HG03565 (cell line): ENCODE data around the gene FOXJ3.

ENCODE experiments used
- ATAC-seq: cut with Tn5 transposase; IDR thresholded peaks from one replicate; pipeline ENCODE4 v1.9.1; 2021; ENCODE audit warnings: mild to moderate bottlenecking, moderate library complexity; ENCODE audit not compliant: unreplicated experiment

FOXJ3 gene

DNA sequence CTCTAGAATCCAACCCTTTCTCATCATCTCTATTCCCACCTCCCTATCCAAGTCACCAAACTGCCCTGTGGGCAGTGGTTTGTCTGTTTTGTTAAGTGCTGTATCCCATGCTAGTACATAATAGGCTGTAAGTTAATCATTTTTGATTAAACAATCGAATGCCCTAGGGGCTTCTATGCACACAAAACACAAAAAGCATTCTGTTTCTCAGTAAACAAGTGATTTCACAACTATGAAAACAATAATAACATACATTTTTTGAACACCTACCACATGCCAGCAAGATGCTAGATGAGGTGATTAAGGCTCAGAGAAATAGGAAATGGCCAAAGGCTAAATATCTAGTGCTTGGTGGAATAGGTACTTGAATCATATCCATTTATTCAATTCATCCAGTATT lies 186.9 kb downstream of the FOXJ3 start:
- ATAC-seq = no peak

DNA sequence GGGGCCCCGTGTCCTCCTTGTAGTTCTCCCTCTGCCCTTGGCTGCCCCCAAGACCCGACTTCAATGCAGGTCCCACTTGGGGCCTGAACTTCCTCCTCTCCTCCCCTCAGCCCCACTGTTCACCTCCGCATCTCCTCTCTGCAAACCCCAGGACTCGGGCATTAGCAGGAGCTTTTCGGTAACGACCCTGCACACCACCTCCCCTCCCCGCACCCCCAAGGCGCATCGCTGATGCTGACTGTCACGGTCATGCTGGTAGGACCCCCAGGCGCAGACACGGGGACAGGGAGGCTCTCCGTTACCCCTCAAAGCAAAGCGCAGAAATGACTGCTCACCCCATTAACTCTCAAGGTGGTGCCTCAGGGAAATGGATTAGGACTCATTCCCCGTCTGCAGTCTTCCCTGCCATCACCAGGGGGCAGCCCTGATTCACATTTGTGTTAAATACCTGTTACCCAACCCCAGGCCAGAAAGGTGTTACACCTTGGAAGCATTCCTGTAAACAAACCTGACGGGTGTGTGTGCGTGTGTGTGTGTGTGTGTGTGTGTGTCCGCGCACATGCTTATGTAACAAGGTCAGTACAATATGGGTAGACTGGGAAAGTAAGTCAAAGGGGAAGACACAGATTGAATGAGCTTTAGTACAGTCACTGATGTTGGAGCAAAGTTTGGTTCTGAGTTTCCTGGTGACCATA lies 188.3 kb downstream of the FOXJ3 start:
- no peak for ATAC-seq

- no peak for ATAC-seq
These were observed 189.0 kb downstream of the FOXJ3 start for GRCh38 chr1:42145764-42146625.

- ATAC-seq = no peak
These were observed 189.7 kb downstream of the FOXJ3 start for GRCh38 chr1:42145389-42145716.

DNA sequence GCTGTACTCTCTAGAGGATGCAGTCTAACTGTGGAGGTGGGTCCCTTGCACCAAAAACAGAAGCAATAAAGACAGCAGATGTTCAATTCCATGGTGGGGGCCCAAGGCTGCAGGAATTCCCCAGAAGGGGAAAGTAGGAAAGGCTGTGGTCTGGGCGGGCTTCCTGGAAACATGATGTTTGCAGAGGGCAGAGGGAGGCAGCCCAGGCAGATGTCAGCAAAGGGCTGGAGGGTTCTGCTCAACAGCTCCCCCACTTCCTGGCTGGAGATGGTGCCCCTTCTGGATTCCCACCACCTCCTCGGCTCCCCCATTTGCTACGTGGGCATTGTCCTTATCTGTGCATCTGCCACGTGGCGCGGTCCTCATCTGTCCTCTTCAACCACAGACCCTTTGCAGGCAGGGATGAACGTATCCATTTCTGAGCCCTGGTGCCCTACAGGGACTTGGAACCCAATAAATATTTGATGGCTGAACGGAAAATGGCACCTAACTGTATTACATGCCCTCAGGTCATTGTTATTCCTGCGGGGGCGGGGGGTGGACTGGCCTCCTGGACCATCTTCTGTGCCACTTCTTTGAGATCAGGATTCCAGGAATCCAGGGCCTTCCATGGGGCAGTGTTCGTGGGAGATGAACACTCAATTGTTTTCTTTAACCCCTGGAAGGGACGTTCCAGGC lies 190.2 kb downstream of the FOXJ3 start:
- no peak for ATAC-seq

DNA sequence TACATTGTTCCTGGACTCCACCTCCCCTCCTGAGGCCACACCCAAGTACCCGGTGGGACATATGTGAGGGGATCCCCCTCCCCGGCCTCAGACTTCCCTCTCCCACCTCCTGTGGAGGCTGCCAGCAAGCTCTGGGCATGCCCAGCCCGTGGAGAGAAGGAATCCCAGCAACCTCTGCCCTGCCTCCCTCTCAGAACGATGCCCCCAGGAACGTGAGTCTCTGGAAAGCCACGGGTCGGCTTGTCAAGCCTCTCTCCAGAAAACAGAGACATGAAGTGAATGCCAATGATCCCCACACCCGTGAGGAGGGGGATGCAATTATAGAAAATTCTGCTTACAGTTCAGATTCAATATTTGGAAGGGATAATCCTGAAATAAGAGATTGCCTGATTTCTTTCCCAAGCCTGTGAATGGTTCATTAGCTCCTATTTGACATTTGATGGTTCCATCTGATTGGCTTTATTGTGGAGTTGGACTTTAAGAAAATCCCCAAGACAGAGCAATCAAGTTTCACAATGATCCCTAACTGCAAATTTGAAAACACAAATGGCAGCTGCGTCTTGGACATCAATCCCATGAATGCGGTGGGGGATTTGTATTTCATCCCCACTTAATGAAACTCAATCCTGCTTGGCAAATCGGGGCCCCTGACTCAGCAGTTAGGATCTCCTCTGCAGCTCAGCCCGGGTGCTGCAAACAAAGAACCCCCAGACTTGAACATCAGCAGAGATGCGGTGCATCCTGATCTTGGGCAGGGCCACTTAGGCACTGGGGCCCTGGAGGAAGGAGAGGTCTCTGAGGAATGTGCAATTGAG lies 190.9 kb downstream of the FOXJ3 start:
- ATAC-seq = no peak

DNA sequence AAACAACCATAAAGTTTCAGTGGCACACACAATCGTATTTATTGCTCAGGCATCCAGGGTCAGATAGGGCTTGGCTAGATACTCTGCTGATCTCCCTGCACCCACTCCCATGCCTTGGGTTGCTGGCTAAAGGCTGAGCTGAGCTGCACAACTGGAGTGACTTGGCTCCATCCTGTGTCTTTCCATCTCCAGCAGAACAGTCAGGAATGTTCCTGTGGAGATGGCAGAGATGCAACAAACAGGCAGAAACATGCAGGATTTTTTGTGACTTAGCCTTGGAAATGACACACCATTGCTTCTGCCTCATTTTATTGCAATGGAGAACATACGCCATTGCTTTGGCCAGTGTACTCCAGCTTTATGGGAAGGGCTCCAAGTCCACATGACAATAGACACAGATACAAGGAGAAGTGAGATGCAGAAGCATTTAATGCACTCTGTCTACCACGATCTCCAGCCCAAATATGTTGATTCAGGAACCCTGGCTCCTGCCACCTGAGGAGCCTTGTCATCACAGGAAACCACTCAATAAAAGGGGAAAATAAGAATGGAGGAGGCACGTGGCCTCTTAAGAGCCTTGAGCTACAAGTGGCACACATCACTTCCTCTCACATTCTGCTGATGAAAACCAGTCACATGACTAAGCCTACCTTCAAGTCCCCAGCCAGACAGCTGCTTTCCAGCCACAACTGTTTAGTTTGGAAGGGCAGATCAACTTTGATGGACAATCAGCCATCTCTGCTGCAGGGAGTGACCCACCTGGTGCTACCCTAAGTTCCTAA lies 191.9 kb downstream of the FOXJ3 start:
- ATAC-seq = no peak

GRCh38 chr1:42141978-42142377 lies 193.1 kb downstream of the FOXJ3 start:
- ATAC-seq = no peak

DNA sequence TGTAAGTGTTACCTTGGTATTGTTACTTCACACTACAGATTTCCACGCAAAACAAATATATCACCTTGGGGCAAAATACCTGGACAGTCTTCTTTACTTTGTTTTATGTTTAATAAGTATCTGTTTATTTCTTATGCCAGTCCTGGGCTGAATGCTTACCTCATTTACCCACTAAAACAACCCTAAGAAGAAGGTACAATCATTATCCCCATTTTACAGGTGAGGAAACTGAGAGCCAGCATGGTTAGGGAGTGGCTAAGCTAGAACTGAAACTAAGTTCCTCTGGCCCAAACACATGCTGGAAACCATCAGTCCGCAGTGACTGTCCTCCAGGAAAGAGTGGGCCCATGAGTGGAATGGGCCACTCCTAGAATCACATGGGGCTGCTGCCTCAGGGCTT lies 194.8 kb downstream of the FOXJ3 start:
- ATAC-seq = no peak

DNA sequence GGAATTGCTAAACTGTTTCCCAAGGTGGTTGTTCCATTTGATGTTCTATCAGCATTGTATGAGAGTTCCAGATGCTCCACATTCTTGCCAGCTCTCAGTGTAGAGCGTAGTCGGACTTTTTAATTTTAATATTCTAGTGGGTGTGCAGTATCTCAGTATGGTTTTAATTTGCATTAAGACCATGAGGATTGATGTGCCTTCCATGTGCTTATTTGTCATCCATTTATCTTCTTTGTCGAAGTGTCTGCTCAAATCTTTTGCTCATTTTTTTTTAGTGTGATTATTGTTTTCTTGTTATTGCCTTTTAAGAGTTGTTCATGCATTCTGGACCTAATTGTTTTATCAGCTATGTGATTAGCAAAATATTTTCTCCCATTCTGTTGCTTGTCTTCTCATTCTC lies 195.6 kb downstream of the FOXJ3 start:
- no peak for ATAC-seq

- no peak for ATAC-seq
These were observed 196.4 kb downstream of the FOXJ3 start for GRCh38 chr1:42138586-42138985.

DNA sequence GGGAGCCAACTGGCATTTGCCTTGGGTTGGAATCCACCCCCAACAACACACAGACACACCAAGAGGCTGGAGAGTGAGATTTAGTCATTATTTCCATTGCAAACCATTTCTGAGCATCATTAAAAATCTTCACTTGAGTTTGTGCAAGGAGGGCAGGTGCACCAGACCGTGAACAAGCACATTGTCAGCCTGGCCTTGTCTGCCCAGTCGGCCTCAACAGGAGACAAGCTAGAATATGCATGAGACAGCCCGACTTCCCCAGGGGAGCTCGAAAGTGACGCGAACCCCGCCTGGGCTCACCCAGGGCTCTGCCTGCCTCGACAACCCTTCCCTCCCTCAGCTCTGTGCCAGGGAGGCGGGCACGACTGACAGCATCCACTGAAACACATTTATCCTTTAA lies 197.3 kb downstream of the FOXJ3 start:
- no peak for ATAC-seq

GRCh38 chr1:42136466-42136865 lies 198.6 kb downstream of the FOXJ3 start:
- no peak for ATAC-seq

DNA sequence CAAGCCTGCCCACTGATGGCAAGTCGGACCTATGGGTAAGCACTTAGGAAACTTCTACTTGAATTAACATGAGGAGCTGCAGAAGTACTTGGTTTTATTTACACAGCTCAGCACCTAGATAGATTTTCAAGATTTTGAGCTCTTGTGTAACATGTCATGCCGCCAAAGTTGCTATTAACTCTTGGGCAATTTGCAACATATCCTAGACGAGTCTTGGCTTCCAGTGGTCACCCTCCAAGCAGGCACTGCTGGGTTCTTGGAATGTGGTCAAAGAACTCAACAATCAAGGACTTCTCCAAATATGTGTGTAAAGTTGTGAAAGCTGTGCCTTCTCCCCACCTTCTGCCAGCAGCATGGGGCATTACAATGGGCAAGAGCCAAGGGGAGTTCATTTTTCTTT lies 199.6 kb downstream of the FOXJ3 start:
- ATAC-seq = no peak

DNA sequence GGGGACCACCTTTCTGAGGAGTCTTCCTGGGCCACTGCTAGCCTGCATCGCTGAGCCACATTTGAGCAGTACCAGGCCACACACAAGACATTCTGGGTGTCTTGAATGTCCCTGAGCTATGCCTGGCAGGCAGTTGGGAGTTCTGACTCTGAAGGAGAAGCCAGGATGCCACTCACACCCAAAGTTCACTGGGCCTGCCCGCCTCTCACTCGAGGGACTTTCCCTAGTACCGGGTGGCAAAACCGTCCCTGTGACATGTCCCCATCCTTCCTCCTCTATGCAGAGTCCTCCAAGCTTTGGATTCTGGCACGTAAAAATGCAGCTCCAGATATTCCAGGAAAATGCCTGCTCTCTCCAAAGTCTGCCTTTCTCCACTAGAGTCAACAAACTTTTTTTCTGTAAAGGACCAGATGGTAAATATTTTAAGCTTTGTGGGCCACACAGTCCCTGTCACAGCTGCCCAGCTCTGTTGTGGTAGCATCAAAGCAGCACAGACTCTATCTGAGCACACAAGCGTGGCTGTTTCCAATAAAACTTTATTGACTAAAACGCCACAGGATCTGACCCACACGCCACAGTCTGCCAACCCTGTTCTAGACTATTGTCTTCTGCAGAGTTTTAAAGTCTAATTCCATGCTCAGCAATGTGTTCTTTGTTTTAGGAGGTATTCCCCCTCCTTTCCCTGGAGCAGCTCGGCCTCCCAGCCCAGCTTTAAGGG lies 201.1 kb downstream of the FOXJ3 start:
- no peak for ATAC-seq

GRCh38 chr1:42133390-42133789 lies 201.6 kb downstream of the FOXJ3 start:
- no peak for ATAC-seq

DNA sequence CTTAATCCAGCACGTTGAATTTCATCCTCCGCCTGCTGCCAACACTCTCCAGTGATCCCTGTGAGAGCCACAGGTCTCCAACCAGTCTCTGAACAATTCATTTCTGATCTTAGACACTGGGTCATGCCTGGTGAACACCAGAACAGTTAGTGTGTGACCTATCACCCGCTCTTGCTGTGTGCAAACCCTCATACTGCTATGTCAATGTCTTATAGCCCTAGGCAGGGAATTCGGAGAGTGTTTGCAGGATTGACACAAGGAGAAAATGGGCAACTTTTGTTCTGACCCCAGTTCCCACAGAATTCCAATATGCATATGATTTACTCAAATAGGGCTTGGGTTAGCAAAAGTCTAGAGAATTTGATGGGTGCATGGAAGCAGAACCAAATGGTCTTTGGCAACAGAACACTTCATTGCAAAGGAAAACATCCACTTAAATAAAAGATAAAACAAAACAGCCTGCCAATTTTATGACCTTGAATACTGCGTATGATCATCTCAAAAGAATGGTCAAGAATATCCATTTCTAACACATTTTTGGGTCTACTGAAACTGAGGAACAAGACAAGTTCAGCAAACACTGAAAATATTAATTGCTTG lies 204.9 kb downstream of the FOXJ3 start:
- ATAC-seq = no peak

DNA sequence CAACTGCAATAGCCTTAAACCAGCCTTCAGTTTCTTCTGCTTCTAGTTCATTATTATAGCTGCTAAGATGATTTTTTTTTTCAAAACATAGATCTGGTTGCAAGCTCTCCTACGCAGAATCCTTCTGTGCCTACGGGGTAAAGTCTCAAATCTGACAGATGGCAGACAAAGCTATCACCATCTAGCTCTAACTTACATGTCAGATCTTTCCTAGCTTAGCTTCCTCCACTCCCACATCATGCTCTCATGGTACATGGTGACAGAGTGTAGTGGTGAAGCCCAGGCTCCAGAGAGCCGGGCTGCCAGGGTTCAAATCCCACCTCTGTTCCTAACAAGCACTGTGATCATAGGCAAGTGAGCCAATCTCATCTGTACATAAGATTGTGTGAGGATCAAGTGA lies 206.1 kb downstream of the FOXJ3 start:
- ATAC-seq = no peak

- ATAC-seq = no peak
These were observed 206.5 kb downstream of the FOXJ3 start for GRCh38 chr1:42128499-42128898.
